ENCODE data around the gene NOTCH2.

NOTCH2 gene

GRCh38 chr1:119937198-119937597, 132.3 kb downstream of the NOTCH2 start:
- no peak for DNase-seq

DNA sequence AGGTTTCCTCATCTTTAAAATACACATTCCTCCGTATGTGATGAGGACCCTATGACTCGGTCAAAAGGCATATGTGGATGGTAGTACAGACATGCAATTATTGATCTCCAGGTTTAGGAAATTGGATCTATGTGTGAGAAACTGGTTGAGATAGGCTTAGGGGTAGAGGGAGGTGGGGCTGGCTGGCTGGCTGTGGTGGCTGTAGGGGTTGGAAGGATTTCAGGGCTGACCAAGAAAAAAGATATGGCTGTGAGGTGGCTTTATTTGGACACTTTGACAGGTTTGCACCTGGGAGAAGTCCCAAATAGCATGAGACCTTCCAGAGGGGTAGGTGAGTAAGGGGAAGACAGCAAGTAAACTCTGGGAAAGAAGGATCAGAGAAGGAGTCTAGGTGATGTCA, 133.5 kb downstream of the NOTCH2 start:
- no peak for DNase-seq

- DNase-seq, result no peak
Observed at GRCh38 chr1:119935373-119935772, 134.1 kb downstream of the NOTCH2 start.

DNA sequence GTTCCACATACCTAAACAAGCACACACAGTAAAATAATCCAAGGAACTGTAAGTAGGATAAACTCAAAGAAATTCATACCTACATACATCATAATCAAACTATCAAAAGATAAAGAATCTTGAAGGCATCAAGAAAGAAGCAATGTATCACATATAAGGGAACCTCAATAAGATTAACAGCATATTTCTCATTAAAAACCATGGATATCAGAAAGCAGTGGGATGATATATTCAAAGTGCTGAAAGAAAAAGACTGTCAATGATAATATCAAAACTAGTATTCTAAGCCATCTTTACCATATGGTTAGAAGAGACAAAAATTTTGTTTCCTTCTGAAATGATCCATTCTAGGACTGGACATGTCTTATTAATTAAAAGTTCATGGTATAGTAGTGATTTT, 136.1 kb downstream of the NOTCH2 start:
- no peak for DNase-seq

DNA sequence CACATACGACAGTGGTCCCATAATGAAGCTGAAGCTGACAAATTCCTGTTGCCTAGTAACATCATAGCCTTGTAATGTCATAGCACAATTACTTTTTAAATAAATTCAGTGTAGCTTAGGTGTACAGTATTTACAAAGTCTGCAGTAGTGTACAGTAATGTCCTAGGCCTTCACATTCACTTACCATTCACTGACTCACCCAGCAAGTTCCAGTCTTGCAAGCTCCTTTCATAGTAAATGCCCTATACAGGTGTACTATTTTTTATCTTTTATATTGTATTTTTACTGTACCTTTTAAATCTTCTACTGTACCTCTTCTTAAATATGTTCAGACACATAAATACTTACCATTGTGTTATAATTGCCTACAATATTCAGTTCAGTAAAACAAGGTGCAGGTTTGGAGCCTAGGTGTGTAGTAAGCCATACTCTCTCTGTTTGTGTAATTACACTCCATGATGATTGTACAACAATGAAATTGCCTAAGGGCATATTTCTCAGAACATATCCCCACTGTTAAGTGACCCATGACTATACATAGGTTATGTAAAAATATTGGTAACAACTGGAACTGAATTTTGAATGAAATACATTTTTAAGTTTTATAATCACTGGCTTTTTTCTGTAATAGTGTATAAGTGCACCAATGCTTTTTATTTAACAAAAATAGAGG, 139.7 kb downstream of the NOTCH2 start:
- no peak for DNase-seq

DNA sequence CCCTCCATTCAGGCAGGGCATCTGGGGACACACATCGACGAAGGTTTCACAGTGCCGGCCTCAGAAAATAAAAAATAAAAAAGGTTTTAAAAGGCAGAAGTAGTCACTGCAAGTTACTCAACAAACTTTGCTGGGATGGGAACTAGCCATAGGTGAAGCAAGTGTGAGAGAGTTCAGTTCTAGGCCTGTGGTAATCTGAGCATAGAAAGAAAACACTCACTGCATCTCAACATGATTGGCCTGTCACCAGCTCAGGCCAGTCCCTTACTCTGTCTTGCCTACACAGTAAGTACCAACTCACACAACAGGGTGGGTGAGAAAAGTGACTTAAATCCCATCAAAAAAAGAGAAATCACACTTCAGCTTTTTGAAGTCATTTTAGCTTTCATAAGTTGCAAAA, 142.9 kb downstream of the NOTCH2 start:
- DNase-seq, result no peak

DNA sequence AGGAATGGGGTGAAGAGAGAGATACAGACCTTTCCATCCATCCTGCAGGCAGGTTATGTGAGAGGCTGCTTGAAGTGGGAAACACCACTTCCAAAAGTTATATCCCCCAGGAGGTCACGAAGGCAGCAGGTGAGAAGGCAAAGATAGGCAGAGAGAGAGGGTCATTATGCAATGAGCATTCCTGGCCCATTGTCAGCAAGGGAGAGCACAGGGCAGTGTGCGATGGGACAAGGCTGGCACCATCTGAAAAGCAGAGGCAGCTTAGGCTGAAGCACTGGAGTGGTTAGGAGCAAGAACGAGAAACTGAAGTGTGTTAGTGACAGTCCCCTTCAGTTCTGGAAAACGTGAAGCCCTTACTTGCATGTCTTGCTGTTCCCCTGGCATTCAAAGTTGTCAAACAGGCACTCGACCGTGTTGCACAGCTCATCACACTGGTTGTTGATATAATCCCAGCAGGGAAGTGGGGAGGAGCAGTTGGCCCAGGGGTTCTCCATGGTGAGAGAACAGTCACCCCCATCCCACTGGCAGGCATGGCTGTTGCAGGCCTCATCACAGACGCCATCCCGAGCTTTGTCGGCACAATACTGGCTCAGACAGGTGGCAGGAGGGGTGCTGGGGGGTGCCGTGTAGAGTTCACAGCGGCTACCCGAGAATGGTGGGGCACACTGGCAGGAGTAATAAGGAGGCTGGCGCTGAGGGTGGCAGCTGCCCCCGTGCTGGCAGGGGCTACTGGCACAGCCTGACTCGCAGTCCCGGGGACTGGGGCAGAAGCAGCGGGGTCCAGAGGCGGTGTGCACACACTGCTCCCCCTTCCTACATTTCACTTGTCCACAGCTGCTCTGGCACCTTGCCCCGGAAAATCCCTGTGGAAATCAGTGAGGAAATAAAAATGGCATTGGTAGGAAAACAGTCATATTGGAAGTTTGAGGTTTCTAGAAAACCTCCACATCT, 144.2 kb downstream of the NOTCH2 start:
- DNase-seq, result no peak

- DNase-seq, result peak; percentile 58
Observed at GRCh38 chr1:119920104-119920968, 149.1 kb downstream of the NOTCH2 start.

- DNase-seq, result no peak
Observed at GRCh38 chr1:119919241-119919640, 150.2 kb downstream of the NOTCH2 start.

- DNase-seq, result no peak
Observed at GRCh38 chr1:119918301-119918700, 151.2 kb downstream of the NOTCH2 start.

GRCh38 chr1:119917304-119918055, 152.0 kb downstream of the NOTCH2 start:
- DNase-seq, result no peak

- DNase-seq, result no peak
Observed at GRCh38 chr1:119915517-119915916, 153.9 kb downstream of the NOTCH2 start.

GRCh38 chr1:119914071-119914470, 155.4 kb downstream of the NOTCH2 start:
- DNase-seq, result no peak

- DNase-seq, result no peak
Observed at GRCh38 chr1:119912963-119913362, 156.5 kb downstream of the NOTCH2 start.

DNA sequence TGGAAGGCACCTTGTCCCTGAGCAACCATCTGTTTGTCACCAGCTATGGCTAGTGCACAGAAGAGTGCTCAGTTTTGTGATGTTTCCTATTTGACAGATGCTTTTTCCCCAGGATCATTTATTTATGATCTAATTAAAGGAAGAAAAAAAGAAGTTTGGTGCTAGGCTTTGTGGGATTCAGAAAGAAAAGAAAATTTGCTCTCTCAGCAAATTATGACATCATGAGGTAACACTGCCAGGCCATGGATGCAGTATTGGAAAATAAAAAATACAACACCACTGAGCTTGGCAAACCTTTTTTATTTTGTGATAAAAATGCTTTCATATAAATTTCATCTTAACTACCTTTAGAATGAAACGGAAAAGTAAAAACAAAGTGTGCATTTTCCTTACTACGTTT, 157.7 kb downstream of the NOTCH2 start:
- DNase-seq, result no peak

DNA sequence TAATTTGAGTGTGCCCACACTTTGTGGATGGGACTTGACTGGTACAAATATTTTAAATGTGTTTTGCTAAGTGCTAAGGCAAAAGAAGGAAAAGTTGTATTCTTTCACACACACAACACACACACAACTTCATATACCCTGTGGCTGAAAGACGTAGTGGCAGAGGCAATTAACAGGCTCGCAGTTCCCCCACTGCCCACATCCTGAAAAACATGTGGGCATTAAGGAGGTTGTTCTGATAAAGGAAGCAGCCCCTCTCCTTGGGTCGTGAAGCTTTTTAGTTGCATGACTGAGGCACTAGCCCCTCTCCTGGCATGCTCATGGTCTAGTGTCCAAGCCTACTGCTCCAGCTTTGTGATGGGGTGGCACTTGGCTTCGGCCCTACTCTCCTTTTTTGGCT, 158.8 kb downstream of the NOTCH2 start:
- no peak for DNase-seq

DNA sequence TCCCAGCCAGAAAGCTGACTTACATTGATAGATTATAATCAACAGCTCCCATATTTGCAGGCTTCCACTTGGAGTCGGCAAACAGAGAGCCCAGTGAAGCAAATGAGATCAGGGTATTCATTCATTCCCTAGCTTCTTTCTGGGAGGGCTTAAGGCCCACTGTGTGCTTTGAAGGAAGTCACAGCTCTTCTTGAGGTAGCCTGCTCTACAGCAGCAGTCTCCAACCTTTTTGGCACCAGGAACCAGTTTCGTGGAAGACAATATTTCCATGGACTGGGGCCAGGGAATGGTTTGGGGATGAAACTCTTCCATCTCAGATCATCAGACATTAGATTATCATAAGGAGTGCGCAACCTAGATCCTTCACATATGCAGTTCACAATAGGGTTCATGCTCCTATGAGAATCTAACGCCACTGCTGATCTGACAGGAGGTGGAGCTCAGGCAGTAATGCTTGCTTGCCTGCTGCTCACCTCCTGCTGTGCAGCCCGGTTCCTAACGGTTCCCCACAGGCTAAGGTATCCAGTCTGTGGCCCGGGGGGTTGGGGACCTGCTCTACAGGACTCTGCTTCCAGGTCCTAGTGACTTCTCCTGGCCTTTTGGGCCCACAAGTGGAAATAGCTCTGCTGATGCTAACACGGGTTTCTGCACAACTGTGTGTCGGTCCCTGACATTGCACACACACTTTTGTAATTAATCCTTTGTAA, 159.4 kb downstream of the NOTCH2 start:
- no peak for DNase-seq

DNA sequence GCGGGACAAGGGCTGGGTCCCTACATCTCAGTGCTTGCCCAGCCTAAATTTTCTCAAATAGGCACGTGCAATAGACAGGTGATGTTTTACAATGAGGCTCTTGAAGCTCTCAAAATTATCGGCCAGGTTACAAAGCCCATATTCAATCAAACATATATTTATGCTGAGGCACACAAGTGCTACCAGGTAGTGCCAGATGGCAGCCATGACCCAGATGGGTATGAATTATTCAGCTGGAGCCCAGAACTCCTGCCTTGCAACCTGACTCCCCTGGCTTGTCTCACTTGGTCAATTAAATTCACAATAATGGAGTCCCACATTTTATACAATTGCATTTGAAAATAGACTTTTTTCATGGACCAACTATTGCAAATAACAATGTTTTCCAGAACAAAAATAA, 160.8 kb downstream of the NOTCH2 start:
- DNase-seq, result no peak

- DNase-seq, result no peak
Observed at GRCh38 chr1:119906927-119907652, 162.4 kb downstream of the NOTCH2 start.

DNA sequence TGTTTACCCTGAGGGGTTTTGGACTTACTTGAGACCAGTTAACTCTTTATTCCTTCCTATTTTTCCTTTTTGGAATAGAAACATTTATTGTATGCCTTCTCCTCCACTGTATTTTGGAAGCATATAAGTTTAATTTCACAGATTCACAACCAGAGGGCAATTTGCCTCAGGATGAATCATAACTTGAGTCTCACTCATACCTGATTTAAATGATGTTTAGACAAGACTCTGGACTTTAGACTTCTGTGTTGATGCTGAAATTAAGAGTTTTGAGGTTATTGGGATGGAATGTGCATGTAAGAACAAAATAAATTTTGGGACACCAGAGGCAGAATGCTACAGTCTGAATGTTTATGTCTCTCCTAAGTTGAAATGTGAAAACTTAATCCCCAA, 166.0 kb downstream of the NOTCH2 start:
- DNase-seq, result no peak

DNA sequence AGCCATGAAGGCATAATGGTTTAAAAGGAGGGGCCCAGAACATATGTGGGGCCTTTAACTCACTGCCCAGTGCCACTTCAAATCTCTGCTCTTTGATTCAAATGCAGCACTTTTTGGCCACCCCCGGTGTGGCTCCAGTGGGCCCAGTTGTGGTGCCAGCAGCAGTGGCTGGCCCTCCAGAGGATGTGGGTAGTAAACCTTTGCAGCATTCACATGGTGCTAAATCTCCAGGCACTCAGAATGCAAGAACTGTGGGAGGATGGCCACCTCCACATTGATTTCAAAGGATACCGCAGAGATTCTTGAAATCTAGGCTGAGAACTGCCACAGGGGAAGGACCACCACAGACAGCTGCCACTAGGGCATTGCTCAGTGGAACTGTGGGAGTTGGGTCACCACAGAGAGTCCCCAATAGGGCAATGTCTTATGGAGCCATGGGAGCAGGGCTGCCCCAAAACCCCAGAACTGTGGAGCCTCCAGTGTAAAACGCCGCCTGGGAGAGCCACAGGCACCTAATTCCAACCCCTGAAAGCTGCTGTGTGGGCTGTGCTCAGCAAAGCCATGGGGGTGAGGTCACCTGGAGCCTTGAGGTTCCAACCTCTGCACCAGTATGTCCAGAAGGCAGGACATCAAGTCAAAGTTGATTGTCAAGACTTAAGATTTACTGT, 166.6 kb downstream of the NOTCH2 start:
- DNase-seq, result no peak
